Endothelial cell of umbilical vein (primary cell): Measurements from ENCODE around the gene SNPH.

Experiments used
- CTCF ChIP-seq, 2 donors: IDR thresholded peaks; 1 replicate in 1 of 2; 2 replicates in 1 of 2; pipeline ENCODE4 v1.5.1; 2011; ENCODE audit warnings: low read length in 2 of 2, mild to moderate bottlenecking in 2 of 2, moderate library complexity in 2 of 2, control low read depth in 1 of 2, inconsistent platforms in 1 of 2, low read depth in 1 of 2; ENCODE audit not compliant: insufficient read depth in 1 of 2; ENCODE audit errors: extremely low read depth in 1 of 2
- FOS ChIP-seq: IDR thresholded peaks from 2 replicates; pipeline ENCODE4 v1.6.1; 2011; ENCODE audit warnings: mild to moderate bottlenecking, low read length, moderate library complexity, borderline replicate concordance; ENCODE audit not compliant: insufficient read depth
- GATA2 ChIP-seq: IDR thresholded peaks from 2 replicates; pipeline ENCODE4 v1.7.0; 2011; ENCODE audit warnings: low read depth, mild to moderate bottlenecking, moderate library complexity, mixed read lengths, low read length; ENCODE audit not compliant: insufficient read length, insufficient read depth
- MYC ChIP-seq: IDR thresholded peaks from one replicate; pipeline ENCODE4 v1.6.1; 2011; ENCODE audit warnings: mild to moderate bottlenecking, low read depth, low read length
- POLR2A ChIP-seq: IDR thresholded peaks from 2 replicates; pipeline ENCODE4 v1.6.1; 2012; ENCODE audit warnings: low read depth, mild to moderate bottlenecking, control low read depth, low read length
- POLR2AphosphoS5 ChIP-seq: IDR thresholded peaks from 2 replicates; pipeline ENCODE4 v1.6.1; 2012; ENCODE audit warnings: low read depth, mild to moderate bottlenecking, control low read depth, low read length, moderate library complexity; ENCODE audit not compliant: insufficient read depth
- TF ChIP-seq, protein P1 (sequence below): IDR thresholded peaks from 2 replicates; pipeline ENCODE4 v1.6.1; 2011; ENCODE audit not compliant: insufficient read depth, insufficient read length

DNA sequence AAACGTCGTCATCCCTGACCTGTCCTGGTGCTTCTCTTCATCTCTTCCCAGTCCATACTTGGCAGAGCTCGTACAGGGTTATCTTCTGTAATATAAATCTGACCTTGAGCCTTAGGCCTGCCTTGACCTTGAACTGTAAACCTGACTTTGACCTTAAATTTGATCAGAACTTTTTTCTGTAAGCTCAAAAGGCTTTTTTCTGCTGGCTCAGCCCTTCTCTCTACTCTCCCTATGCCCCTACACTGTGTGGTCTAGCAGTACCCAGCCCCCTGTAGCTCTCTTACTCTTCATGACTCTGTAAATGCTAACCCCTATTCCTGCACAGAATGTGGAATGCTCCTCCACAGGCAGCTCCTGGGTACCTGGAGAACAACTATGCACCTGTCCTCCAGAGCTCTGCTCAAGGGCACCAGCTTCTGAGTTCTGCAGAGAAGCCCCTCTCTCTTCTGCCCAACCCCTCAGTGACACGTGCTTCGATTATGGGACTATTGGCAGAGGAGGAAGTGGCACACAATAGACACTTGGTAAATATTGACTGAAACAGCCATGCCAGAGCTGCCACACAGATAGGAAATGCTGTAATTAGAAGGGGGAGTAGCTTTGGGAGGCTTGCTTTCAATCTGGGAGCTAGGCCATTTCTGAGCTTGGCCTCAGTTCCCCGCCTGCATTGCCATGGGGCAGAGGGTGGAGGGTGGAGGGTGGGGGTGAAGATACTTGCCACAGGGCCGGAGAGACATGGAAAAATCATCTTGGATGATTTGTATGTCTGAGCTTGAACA lies 15.4 kb downstream of the SNPH start:
- no peak for TF ChIP-seq CTCF (IDR thresholded peaks at IDR 0.05; ENCODE audit: extremely low read depth in 1 of 2, insufficient read depth in 1 of 2, low read depth in 1 of 2, low read length in 2 of 2)
- TF ChIP-seq FOS = no peak
- TF ChIP-seq POLR2AphosphoS5 = no peak
- TF ChIP-seq POLR2A = no peak
- TF ChIP-seq, protein P1, sequence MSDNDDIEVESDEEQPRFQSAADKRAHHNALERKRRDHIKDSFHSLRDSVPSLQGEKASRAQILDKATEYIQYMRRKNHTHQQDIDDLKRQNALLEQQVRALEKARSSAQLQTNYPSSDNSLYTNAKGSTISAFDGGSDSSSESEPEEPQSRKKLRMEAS = no peak
- TF ChIP-seq MYC = no peak
- TF ChIP-seq GATA2 = no peak
